GM12878 (cell line): ENCODE measurements around the gene RBBP4. TPM values are rescaled to one million over a fixed set of nuclear protein-coding genes. Genes with fewer than 3 reads are reported as not detected.

Source experiments
- ATAC-seq: fragments of 200-7000 bp; cut with Tn5 transposase; 3 replicates; pipeline ENCODE4 v1.9.1; 2020; ENCODE audit warnings: mild to moderate bottlenecking, moderate library complexity
- BruUV-seq: library from RNA; stranded (reverse); fragments of 400-500 nt; replicated peaks from 2 replicates; lab custom pipeline; 2021; lab: Mats Ljungman, UMichigan
- CTCF ChIA-PET: fragments of 300-600 bp; sonication (Branson Sonifier 250); formaldehyde crosslinking; extraction: SDS; loops from one replicate; lab custom pipeline; 2021; ENCODE audit warnings: inconsistent platforms; lab: Yijun Ruan, JAX
- POLR2A ChIA-PET: fragments of 350-600 bp; formaldehyde crosslinking; extraction: SDS; loops from one replicate; lab custom pipeline; 2021; ENCODE audit warnings: inconsistent platforms; lab: Charles Lee
- RAD21 ChIA-PET: fragments of 300-600 bp; sonication (Branson Sonifier 250); formaldehyde crosslinking; loops from one replicate; lab custom pipeline; 2023; ENCODE audit warnings: antibody characterized with exemption; ENCODE audit not compliant: unreplicated experiment; lab: Charles Lee
- SMC1A ChIA-PET: fragments of 300-600 bp; sonication (Branson Sonifier 250); formaldehyde crosslinking; loops from one replicate; lab custom pipeline; 2023; ENCODE audit not compliant: unreplicated experiment, uncharacterized antibody; lab: Charles Lee
- DNase-seq: peaks from one replicate; pipeline ENCODE4 v3.0.0-alpha.2; 2011; ENCODE audit warnings: low read depth, low spot score
- FAIRE-seq: peaks from 3 replicates; lab custom pipeline; 2011; peaks lifted over from hg19 to GRCh38; lab: Jason Lieb, UNC
- H2AFZ ChIP-seq: 2 replicates; pipeline ENCODE4 v1.6.0; 2011; ENCODE audit warnings: low read depth, low read length, control low read depth; ENCODE audit not compliant: control insufficient read depth
- H3K27ac ChIP-seq: 2 replicates; pipeline ENCODE4 v1.5.1; 2011; ENCODE audit warnings: control low read depth; ENCODE audit not compliant: control insufficient read depth, insufficient read depth
- H3K27me3 ChIP-seq, 2 experiments: replicated peaks in 1 of 2; 2 replicates each; pipeline versions ENCODE4 v1.6.0 to v1.6.1; 2011; ENCODE audit warnings: low read length in 1 of 2; ENCODE audit not compliant: control insufficient read depth in 2 of 2, insufficient read depth in 2 of 2
- H3K36me3 ChIP-seq, 2 experiments: 2 replicates each; pipeline ENCODE4 v1.5.1; 2011; ENCODE audit warnings: low read length in 1 of 2; ENCODE audit not compliant: control insufficient read depth in 2 of 2, insufficient read depth in 2 of 2
- H3K4me1 ChIP-seq: 2 replicates; pipeline ENCODE4 v1.6.1; 2011; ENCODE audit warnings: mild to moderate bottlenecking, low read length, moderate library complexity, mixed read lengths; ENCODE audit not compliant: control insufficient read depth, insufficient read depth
- H3K4me2 ChIP-seq: 2 replicates; pipeline ENCODE4 v1.6.0; 2011; ENCODE audit warnings: control low read depth; ENCODE audit not compliant: control insufficient read depth, insufficient read depth
- H3K4me3 ChIP-seq: fragments of 200-600 bp; sonication (generic); 2 replicates; pipeline ENCODE4 v1.5.1; 2016
- H3K79me2 ChIP-seq: 2 replicates; pipeline ENCODE4 v1.6.0; 2011; ENCODE audit warnings: low read length; ENCODE audit not compliant: control insufficient read depth, insufficient read depth
- H3K9ac ChIP-seq: 2 replicates; pipeline ENCODE4 v1.8.0; 2011; ENCODE audit warnings: low read length, control low read depth, mixed read lengths; ENCODE audit not compliant: control insufficient read depth, insufficient read depth
- H3K9me3 ChIP-seq: replicated peaks from 3 replicates; pipeline ENCODE4 v1.5.1; 2011; ENCODE audit warnings: mild to moderate bottlenecking, low read length; ENCODE audit not compliant: control insufficient read depth, insufficient read depth
- H4K20me1 ChIP-seq: 2 replicates; pipeline ENCODE4 v1.6.0; 2011; ENCODE audit not compliant: control insufficient read depth, insufficient read depth
- BCLAF1 ChIP-seq: fragments of 450-650 bp; IDR thresholded peaks from 2 replicates; pipeline ENCODE4 v1.6.1; 2017; ENCODE audit warnings: antibody characterized with exemption, mild to moderate bottlenecking, moderate library complexity
- EED ChIP-seq: sonication (generic); IDR thresholded peaks from 2 replicates; pipeline ENCODE4 v1.6.1; 2016; ENCODE audit warnings: antibody characterized with exemption, low read depth
- PML ChIP-seq: IDR thresholded peaks from 2 replicates; pipeline ENCODE4 v1.6.1; 2012; ENCODE audit warnings: low read length, inconsistent platforms
- SMARCA5 ChIP-seq: fragments of 450-650 bp; IDR thresholded peaks from 2 replicates; pipeline ENCODE4 v1.6.1; 2017; ENCODE audit warnings: mild to moderate bottlenecking
- STAT1 ChIP-seq: fragments of 450-650 bp; conservative IDR thresholded peaks from 2 replicates; pipeline ENCODE4 v1.6.1; 2014; ENCODE audit warnings: antibody characterized with exemption, mild to moderate bottlenecking
- TARDBP ChIP-seq: IDR thresholded peaks from 2 replicates; pipeline ENCODE4 v1.6.1; 2016; ENCODE audit warnings: borderline replicate concordance
- WGBS: methylation state at CpG from one replicate; pipeline ENCODE4 v1.1.6; 2016; ENCODE audit warnings: low lambda C conversion rate; ENCODE audit not compliant: insufficient replicate concordance, insufficient coverage; ENCODE audit errors: missing lambda C conversion rate; 5-methylcytosine and 5-hydroxymethylcytosine counted together
- in situ Hi-C: fragments of 300-500 bp; cut with MboI; formaldehyde crosslinking; loops from 9 replicates; pipeline ENCODE4 v1.14.3; 2018; ENCODE audit warnings: mixed read lengths
- intact Hi-C: fragments of 100-400 bp; cut with micrococcal nuclease; formaldehyde crosslinking; loops from one replicate; pipeline ENCODE4 v1.14.2; 2022; ENCODE audit not compliant: unreplicated experiment
- polyA plus RNA-seq, 11 experiments: library from polyadenylated mRNA; depleted of rRNA in 4 of 11; unstranded in 6 of 11; stranded (reverse) in 5 of 11; fragments of >200 nt; fragmentation: Nextera tagmentation in 4 of 11; fragmentation: Illumina TruSeq in 1 of 11; extraction: Ambion mirVana in 4 of 11; extraction: Trizol in 1 of 11; gene quantifications; 1 replicate in 1 of 11; 2 replicates in 10 of 11; pipeline versions ENCODE4 v1.2.1 to v1.2.3, GENCODE V29; 2011 to 2016; ENCODE audit warnings: inconsistent platforms in 2 of 11, missing spikeins in 2 of 11, low read depth in 1 of 11
- total RNA-seq, 4 experiments: library from RNA; depleted of rRNA in 3 of 4; stranded (reverse); fragments of >200 nt in 3 of 4; fragmentation: Illumina TruSeq in 1 of 4; extraction: Trizol in 1 of 4; gene quantifications; 2 replicates each; pipeline versions ENCODE4 v1.2.1 to v1.2.3, GENCODE V29; 2013 to 2021

Gene RBBP4
- total and polyA plus RNA-seq, 10 of the 15 experiments (the other 5 are each of a cell fraction or from before 2014, with no cell fraction given), result 120 to 357 (median 231) TPM

- ChIA-PET POLR2A (no interaction called here), CTCF (interaction anchor here (0.9 to 1.4 kb wide), 5 partner anchors 16 to 147 kb away, joined by 3 to 5 read pairs (median 3); no protein-coding TSS in a partner anchor)
Measured at GRCh38 chr1:32728413-32729077, 77.5 kb downstream of the RBBP4 start.

More at GRCh38 chr1:32728413-32729077, 77.5 kb downstream of the RBBP4 start:
- SMC1A ChIA-PET, result interaction anchor here (0.8 to 1.4 kb wide), 2 partner anchors 12 to 45 kb away, joined by 3 to 5 read pairs; no protein-coding TSS in a partner anchor
- no peak overlapping the region for H3K27ac ChIP-seq
- no peak overlapping the region for H3K4me2 ChIP-seq
- RAD21 ChIA-PET, result interaction anchor here (0.9 to 2.2 kb wide), 4 partner anchors 16 to 208 kb away, joined by 3 to 10 read pairs (median 4); no protein-coding TSS in a partner anchor
- no peaks in the 10 kb centered on the region for H3K9me3 ChIP-seq
- BruUV-seq, result no TSS peak
- ATAC-seq, result no peak
- peaks cover 9% of the 10 kb centered on the region for H3K4me1 ChIP-seq
- no peak overlapping the region for H3K9ac ChIP-seq
- no peak overlapping the region for H3K4me3 ChIP-seq
- intact Hi-C loops, result no loop called here
- no peaks in the 10 kb centered on the region for H4K20me1 ChIP-seq
- no peak overlapping the region for H2AFZ ChIP-seq
- TF ChIP-seq SMARCA5 (no peak), TARDBP (no peak), EED (no peak), BCLAF1 (no peak), PML (no peak), STAT1 (no peak)
- no peaks in the 10 kb centered on the region for H3K79me2 ChIP-seq
- WGBS, result 57% methylated on average over 7 of the region's 7 CpGs
- peaks cover 0 to 1% of the 10 kb centered on the region in 2 experiments; a peak in 1 of 4 replicates for H3K27me3 ChIP-seq
- no peak for FAIRE-seq
- in situ Hi-C loops, result no loop called here
- no peak for DNase-seq
- H3K36me3 ChIP-seq, result no peaks in the 10 kb centered on the region
